Measurements from ENCODE around the gene SMAD4. TPM values are rescaled to one million over a fixed set of nuclear protein-coding genes. Genes with fewer than 3 reads are reported as not detected.

Gene SMAD4
- total and polyA plus RNA-seq, 2 experiments from 2014 or later, result 41.9 to 103 TPM

- TF ChIP-seq JUNB (IDR thresholded peaks at IDR 0.05; ENCODE audit: unreplicated experiment) (no peak), ZNF331 (CRISPR knock-in tag; IDR thresholded peaks at IDR 0.05; ENCODE audit: low read depth) (no peak), REST (IDR thresholded peaks at IDR 0.05; ENCODE audit: unreplicated experiment) (no peak), POLR2AphosphoS5 (IDR thresholded peaks at IDR 0.05; ENCODE audit: low read depth) (no peak), ETS1 (IDR thresholded peaks at IDR 0.05) (no peak), NANOG (IDR thresholded peaks at IDR 0.05; ENCODE audit: borderline replicate concordance) (no peak)
These were observed 93.0 kb downstream of the SMAD4 start (continued) for GRCh38 chr18:51123046-51123395.

GRCh38 chr18:51123481-51123880 lies 93.5 kb downstream of the SMAD4 start:
- H3K27me3 ChIP-seq (ENCODE audit: insufficient read depth), result no peaks in the 10 kb centered on the region
- Mint-ChIP-seq H3K27me3 (ENCODE audit: insufficient read depth, low read depth, poor library complexity) (peaks cover 6% of the 10 kb centered on the region), H3K4me1 (no peaks in the 10 kb centered on the region; the same call in 2 of the 3 replicates), H3K9me3 (peaks cover 50% of the 10 kb centered on the region), H3K36me3 (ENCODE audit: low read depth) (peaks cover 40% of the 10 kb centered on the region), H3K27ac (no peak overlapping the region), H3K4me3 (no peak overlapping the region)
- DNase-seq (ENCODE audit: low spot score) (no peak), ATAC-seq (no peak)
- no peak overlapping the region for H2AFZ ChIP-seq
- H3K4me2 ChIP-seq, result no peak overlapping the region
- no peak overlapping the region for H3K27ac ChIP-seq (ENCODE audit: low read depth)
- H3K79me2 ChIP-seq (replicated peaks; ENCODE audit: insufficient read depth), result no peaks in the 10 kb centered on the region
- H3K4me1 ChIP-seq (ENCODE audit: insufficient read depth), result no peaks in the 10 kb centered on the region; the same call in 1 of the 2 replicates
- no peaks in the 10 kb centered on the region for H3K36me3 ChIP-seq (ENCODE audit: insufficient read depth)
- H3K4me3 ChIP-seq, result no peak overlapping the region
- H3K9me2 ChIP-seq (ENCODE audit: insufficient read depth), result 0 out of 2 replicates have a peak, but pooled peaks cover 2% of the 10 kb centered on the region
- H3F3A ChIP-seq (replicated peaks; ENCODE audit: low read depth), result no peaks in the 10 kb centered on the region
- H4K20me1 ChIP-seq (replicated peaks; ENCODE audit: insufficient read depth), result no peaks in the 10 kb centered on the region
- TF ChIP-seq ZNF331 (CRISPR knock-in tag; IDR thresholded peaks at IDR 0.05; ENCODE audit: low read depth), result no peak
- TF ChIP-seq JUNB (IDR thresholded peaks at IDR 0.05; ENCODE audit: unreplicated experiment), result no peak
- no peak for TF ChIP-seq CTCF (conservative IDR thresholded peaks at IDR 0.05; ENCODE audit: low read depth in 2 of 2)
- TF ChIP-seq REST (IDR thresholded peaks at IDR 0.05; ENCODE audit: unreplicated experiment), result no peak
- no peak for TF ChIP-seq CREB1 (CRISPR knock-in tag; IDR thresholded peaks at IDR 0.05; ENCODE audit: low read depth)
